Measurements from ENCODE around the gene TCIRG1. TPM values are rescaled to one million over a fixed set of nuclear protein-coding genes. Genes with fewer than 3 reads are reported as not detected.
A peak's percentile ranks its signal among the peaks of the same experiment; 100 is the strongest.

TCIRG1 gene
- total RNA-seq, 1 experiment from 2014 or later: 51.1 TPM

DNA sequence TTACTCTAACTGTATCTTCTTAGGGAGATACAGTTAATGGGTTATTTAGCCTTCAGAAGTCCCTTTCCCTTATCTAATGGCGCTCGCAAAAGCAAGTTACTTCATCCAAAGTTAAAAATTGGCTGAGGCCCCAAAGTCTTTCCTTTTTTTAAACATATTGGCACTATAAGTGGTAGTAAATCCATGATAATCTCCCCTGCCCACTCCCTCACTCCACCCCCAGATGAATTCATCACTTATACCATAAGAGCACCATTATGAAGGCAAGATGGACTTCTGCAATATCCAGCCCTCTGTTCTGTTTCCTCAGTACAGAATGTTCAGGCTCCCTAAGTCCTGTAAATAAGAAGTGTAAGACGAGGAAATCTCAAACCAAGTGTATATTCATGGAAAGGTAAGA lies 44.7 kb downstream of the TCIRG1 start:
- H3K9me3 Mint-ChIP-seq: no peaks in the 10 kb centered on the region
- ChIA-PET CTCF (no interaction called here), POLR2A (no interaction called here)
- no peaks in the 10 kb centered on the region for H3K4me1 Mint-ChIP-seq
- no peak for ATAC-seq
- peak overlapping the region; percentile 46; the same call in 1 of the 2 replicates for H3K27ac Mint-ChIP-seq
- H3K36me3 Mint-ChIP-seq: peaks cover 26% of the 10 kb centered on the region
- no peaks in the 10 kb centered on the region for H3K27me3 Mint-ChIP-seq (ENCODE audit: low read depth)
- no peak for DNase-seq (ENCODE audit: low spot score)
- no peak overlapping the region for H3K4me3 Mint-ChIP-seq
- TF ChIP-seq, protein P1, sequence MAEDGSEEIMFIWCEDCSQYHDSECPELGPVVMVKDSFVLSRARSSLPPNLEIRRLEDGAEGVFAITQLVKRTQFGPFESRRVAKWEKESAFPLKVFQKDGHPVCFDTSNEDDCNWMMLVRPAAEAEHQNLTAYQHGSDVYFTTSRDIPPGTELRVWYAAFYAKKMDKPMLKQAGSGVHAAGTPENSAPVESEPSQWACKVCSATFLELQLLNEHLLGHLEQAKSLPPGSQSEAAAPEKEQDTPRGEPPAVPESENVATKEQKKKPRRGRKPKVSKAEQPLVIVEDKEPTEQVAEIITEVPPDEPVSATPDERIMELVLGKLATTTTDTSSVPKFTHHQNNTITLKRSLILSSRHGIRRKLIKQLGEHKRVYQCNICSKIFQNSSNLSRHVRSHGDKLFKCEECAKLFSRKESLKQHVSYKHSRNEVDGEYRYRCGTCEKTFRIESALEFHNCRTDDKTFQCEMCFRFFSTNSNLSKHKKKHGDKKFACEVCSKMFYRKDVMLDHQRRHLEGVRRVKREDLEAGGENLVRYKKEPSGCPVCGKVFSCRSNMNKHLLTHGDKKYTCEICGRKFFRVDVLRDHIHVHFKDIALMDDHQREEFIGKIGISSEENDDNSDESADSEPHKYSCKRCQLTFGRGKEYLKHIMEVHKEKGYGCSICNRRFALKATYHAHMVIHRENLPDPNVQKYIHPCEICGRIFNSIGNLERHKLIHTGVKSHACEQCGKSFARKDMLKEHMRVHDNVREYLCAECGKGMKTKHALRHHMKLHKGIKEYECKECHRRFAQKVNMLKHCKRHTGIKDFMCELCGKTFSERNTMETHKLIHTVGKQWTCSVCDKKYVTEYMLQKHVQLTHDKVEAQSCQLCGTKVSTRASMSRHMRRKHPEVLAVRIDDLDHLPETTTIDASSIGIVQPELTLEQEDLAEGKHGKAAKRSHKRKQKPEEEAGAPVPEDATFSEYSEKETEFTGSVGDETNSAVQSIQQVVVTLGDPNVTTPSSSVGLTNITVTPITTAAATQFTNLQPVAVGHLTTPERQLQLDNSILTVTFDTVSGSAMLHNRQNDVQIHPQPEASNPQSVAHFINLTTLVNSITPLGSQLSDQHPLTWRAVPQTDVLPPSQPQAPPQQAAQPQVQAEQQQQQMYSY (CRISPR knock-in tag; IDR thresholded peaks at IDR 0.05): no peak
- TF ChIP-seq ZNF121 (CRISPR knock-in tag; IDR thresholded peaks at IDR 0.05) (no peak), PRRX2 (CRISPR knock-in tag; IDR thresholded peaks at IDR 0.05) (no peak), ZNF232 (CRISPR knock-in tag; IDR thresholded peaks at IDR 0.05) (no peak), GABPB1 (CRISPR knock-in tag; IDR thresholded peaks at IDR 0.05) (no peak)
- TF ChIP-seq, protein P2, sequence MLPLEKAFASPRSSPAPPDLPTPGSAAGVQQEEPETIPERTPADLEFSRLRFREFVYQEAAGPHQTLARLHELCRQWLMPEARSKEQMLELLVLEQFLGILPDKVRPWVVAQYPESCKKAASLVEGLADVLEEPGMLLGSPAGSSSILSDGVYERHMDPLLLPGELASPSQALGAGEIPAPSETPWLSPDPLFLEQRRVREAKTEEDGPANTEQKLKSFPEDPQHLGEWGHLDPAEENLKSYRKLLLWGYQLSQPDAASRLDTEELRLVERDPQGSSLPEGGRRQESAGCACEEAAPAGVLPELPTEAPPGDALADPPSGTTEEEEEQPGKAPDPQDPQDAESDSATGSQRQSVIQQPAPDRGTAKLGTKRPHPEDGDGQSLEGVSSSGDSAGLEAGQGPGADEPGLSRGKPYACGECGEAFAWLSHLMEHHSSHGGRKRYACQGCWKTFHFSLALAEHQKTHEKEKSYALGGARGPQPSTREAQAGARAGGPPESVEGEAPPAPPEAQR (CRISPR knock-in tag; IDR thresholded peaks at IDR 0.05): no peak

DNA sequence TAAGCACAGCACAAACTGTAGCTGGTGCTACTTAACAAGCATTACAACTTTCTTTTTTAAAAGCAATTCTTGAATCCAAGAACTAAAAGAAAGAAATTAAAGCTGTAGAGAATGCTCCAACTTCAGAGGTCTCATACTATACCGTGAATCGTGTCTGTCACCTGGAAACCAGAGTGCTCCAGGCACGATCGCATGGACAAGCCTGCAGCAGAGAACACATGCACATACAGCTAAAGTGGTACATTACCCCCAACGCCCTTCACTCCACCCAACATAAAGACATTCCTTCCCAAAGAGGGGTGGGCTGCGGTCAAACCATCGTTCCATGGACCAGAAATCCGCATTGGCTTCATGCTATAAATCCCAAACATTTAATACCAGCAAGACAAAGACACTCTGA lies 50.9 kb downstream of the TCIRG1 start:
- no peak for ATAC-seq

DNA sequence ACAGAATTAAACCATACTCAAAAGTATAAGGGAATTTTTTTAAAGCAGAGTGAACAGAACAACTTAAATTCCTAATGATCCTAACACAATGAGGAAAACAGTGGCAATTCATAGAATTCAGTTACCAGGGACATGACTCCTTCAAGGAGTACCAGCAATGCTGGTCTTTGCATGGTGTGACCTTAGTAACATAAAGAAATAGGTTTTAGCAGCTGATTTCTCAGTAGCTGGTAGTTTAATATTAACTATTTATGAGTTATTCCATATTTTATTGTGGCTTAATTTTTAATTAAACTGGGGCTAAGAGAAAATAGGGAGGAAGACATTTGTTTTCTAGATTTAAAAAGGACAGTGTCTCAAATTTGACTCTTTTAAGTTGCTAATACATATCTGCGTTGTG lies 51.5 kb downstream of the TCIRG1 start:
- ChIA-PET POLR2A (no interaction called here), CTCF (no interaction called here)
- peak overlapping the region; percentile 34 for H3K27ac Mint-ChIP-seq
- TF ChIP-seq, protein P3, sequence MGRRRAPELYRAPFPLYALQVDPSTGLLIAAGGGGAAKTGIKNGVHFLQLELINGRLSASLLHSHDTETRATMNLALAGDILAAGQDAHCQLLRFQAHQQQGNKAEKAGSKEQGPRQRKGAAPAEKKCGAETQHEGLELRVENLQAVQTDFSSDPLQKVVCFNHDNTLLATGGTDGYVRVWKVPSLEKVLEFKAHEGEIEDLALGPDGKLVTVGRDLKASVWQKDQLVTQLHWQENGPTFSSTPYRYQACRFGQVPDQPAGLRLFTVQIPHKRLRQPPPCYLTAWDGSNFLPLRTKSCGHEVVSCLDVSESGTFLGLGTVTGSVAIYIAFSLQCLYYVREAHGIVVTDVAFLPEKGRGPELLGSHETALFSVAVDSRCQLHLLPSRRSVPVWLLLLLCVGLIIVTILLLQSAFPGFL (CRISPR knock-in tag; IDR thresholded peaks at IDR 0.05; ENCODE audit: borderline replicate concordance): no peak
- TF ChIP-seq, protein P2 (CRISPR knock-in tag; IDR thresholded peaks at IDR 0.05): no peak
- no peak for TF ChIP-seq GRHL2 (CRISPR knock-in tag; IDR thresholded peaks at IDR 0.05; ENCODE audit: insufficient replicate concordance, severe bottlenecking)
- TF ChIP-seq, protein P4, sequence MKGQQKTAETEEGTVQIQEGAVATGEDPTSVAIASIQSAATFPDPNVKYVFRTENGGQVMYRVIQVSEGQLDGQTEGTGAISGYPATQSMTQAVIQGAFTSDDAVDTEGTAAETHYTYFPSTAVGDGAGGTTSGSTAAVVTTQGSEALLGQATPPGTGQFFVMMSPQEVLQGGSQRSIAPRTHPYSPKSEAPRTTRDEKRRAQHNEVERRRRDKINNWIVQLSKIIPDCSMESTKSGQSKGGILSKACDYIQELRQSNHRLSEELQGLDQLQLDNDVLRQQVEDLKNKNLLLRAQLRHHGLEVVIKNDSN (CRISPR knock-in tag; IDR thresholded peaks at IDR 0.05): no peak
- TF ChIP-seq, protein P5, sequence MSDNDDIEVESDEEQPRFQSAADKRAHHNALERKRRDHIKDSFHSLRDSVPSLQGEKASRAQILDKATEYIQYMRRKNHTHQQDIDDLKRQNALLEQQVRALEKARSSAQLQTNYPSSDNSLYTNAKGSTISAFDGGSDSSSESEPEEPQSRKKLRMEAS (CRISPR knock-in tag; IDR thresholded peaks at IDR 0.05): no peak
- no peak for TF ChIP-seq SMAD4 (CRISPR knock-in tag; IDR thresholded peaks at IDR 0.05)
- no peak overlapping the region for H3K4me3 Mint-ChIP-seq
- H3K4me1 Mint-ChIP-seq: peaks cover 12% of the 10 kb centered on the region
- no peaks in the 10 kb centered on the region for H3K9me3 Mint-ChIP-seq
- H3K36me3 Mint-ChIP-seq: peaks cover 2% of the 10 kb centered on the region; the same call in 1 of the 2 replicates
- DNase-seq (ENCODE audit: low spot score): no peak
- H3K27me3 Mint-ChIP-seq (ENCODE audit: low read depth): no peaks in the 10 kb centered on the region
- no peak for ATAC-seq

More for the DNA sequence above, 50.9 kb downstream of the TCIRG1 start:
- Mint-ChIP-seq H3K36me3 (peaks cover 1% of the 10 kb centered on the region; the same call in 1 of the 2 replicates), H3K9me3 (no peaks in the 10 kb centered on the region), H3K27me3 (ENCODE audit: low read depth) (no peaks in the 10 kb centered on the region), H3K27ac (peak overlapping the region; percentile 83; the same call in 1 of the 2 replicates), H3K4me3 (no peak overlapping the region), H3K4me1 (peaks cover 12% of the 10 kb centered on the region)
- POLR2A ChIA-PET: interaction anchor here (0.9 kb wide), 1 partner anchor 10 kb away, joined by 3 read pairs; no protein-coding TSS in a partner anchor
- TF ChIP-seq HMGA2 (CRISPR knock-in tag; IDR thresholded peaks at IDR 0.05) (no peak), ZNF263 (CRISPR knock-in tag; IDR thresholded peaks at IDR 0.05; ENCODE audit: low read depth) (no peak), ZNF219 (CRISPR knock-in tag; IDR thresholded peaks at IDR 0.05; ENCODE audit: borderline replicate concordance) (no peak), ZBTB21 (CRISPR knock-in tag; IDR thresholded peaks at IDR 0.05; ENCODE audit: borderline replicate concordance) (no peak), RORB (CRISPR knock-in tag; IDR thresholded peaks at IDR 0.05) (no peak), ZNF232 (CRISPR knock-in tag; IDR thresholded peaks at IDR 0.05) (no peak), SMAD3 (CRISPR knock-in tag; IDR thresholded peaks at IDR 0.05; ENCODE audit: borderline replicate concordance) (no peak), TEAD1 (CRISPR knock-in tag; IDR thresholded peaks at IDR 0.05) (no peak)
- TF ChIP-seq, protein P6, sequence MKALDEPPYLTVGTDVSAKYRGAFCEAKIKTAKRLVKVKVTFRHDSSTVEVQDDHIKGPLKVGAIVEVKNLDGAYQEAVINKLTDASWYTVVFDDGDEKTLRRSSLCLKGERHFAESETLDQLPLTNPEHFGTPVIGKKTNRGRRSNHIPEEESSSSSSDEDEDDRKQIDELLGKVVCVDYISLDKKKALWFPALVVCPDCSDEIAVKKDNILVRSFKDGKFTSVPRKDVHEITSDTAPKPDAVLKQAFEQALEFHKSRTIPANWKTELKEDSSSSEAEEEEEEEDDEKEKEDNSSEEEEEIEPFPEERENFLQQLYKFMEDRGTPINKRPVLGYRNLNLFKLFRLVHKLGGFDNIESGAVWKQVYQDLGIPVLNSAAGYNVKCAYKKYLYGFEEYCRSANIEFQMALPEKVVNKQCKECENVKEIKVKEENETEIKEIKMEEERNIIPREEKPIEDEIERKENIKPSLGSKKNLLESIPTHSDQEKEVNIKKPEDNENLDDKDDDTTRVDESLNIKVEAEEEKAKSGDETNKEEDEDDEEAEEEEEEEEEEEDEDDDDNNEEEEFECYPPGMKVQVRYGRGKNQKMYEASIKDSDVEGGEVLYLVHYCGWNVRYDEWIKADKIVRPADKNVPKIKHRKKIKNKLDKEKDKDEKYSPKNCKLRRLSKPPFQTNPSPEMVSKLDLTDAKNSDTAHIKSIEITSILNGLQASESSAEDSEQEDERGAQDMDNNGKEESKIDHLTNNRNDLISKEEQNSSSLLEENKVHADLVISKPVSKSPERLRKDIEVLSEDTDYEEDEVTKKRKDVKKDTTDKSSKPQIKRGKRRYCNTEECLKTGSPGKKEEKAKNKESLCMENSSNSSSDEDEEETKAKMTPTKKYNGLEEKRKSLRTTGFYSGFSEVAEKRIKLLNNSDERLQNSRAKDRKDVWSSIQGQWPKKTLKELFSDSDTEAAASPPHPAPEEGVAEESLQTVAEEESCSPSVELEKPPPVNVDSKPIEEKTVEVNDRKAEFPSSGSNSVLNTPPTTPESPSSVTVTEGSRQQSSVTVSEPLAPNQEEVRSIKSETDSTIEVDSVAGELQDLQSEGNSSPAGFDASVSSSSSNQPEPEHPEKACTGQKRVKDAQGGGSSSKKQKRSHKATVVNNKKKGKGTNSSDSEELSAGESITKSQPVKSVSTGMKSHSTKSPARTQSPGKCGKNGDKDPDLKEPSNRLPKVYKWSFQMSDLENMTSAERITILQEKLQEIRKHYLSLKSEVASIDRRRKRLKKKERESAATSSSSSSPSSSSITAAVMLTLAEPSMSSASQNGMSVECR (CRISPR knock-in tag; IDR thresholded peaks at IDR 0.05; ENCODE audit: borderline replicate concordance): no peak
- CTCF ChIA-PET: interaction anchor here (0.6 kb wide), 1 partner anchor 73 kb away, joined by 3 read pairs; no protein-coding TSS in a partner anchor
- no peak for DNase-seq (ENCODE audit: low spot score)

All from WTC11 (cell line).